Stimulated activated CD8-positive, alpha-beta memory T cell treated with anti-CD3 and anti-CD28 coated beads, Interleukin-15, amount 100 ng/mL, for 48 hours (primary cell): Measurements from ENCODE around the gene ZNF358.
A peak's percentile ranks its signal among the peaks of the same experiment; 100 is the strongest.

ENCODE experiments used
- DNase-seq, 2 donors: peaks; one replicate each; pipeline ENCODE4 v3.0.0-alpha.2; 2020; ENCODE audit warnings: low read depth in 2 of 2

Gene ZNF358

GRCh38 chr19:7489609-7490044, 26.3 kb upstream of the ZNF358 start:
- no peak for DNase-seq

GRCh38 chr19:7492142-7492541, 23.8 kb upstream of the ZNF358 start:
- peak; percentile 40 to 58 for DNase-seq

- DNase-seq = no peak
These were observed 23.3 kb upstream of the ZNF358 start for GRCh38 chr19:7492558-7492957.

- DNase-seq = no peak
These were observed 21.3 kb upstream of the ZNF358 start for GRCh38 chr19:7494416-7495098.

- no peak for DNase-seq
These were observed 18.6 kb upstream of the ZNF358 start for GRCh38 chr19:7497292-7497691.

GRCh38 chr19:7500811-7501450, 15.0 kb upstream of the ZNF358 start:
- peak; percentile 42 to 52 for DNase-seq

- DNase-seq = no peak
These were observed 13.4 kb upstream of the ZNF358 start for GRCh38 chr19:7502552-7502951.

GRCh38 chr19:7504684-7505083, 11.2 kb upstream of the ZNF358 start:
- no peak for DNase-seq

- DNase-seq = no peak
These were observed 10.6 kb upstream of the ZNF358 start for GRCh38 chr19:7505288-7505681.

GRCh38 chr19:7505682-7506384, 10.1 kb upstream of the ZNF358 start:
- no peak for DNase-seq

- DNase-seq = peak; percentile 48 to 60
These were observed 9.2 kb upstream of the ZNF358 start for GRCh38 chr19:7506385-7507328.

- no peak for DNase-seq
These were observed 8.0 kb upstream of the ZNF358 start for GRCh38 chr19:7507884-7508283.

GRCh38 chr19:7509625-7510024, 6.3 kb upstream of the ZNF358 start:
- no peak for DNase-seq

GRCh38 chr19:7512400-7512851, 3.5 kb upstream of the ZNF358 start:
- no peak for DNase-seq

GRCh38 chr19:7513809-7514642, 1.9 kb upstream of the ZNF358 start:
- DNase-seq = no peak

- DNase-seq = no peak
These were observed 726 bp upstream of the ZNF358 start for GRCh38 chr19:7515110-7515644.

- DNase-seq = no peak
These were observed 430 bp downstream of the ZNF358 start for GRCh38 chr19:7516333-7516732.

GRCh38 chr19:7516878-7517277, 975 bp downstream of the ZNF358 start:
- no peak for DNase-seq

GRCh38 chr19:7519361-7520130, 3.6 kb downstream of the ZNF358 start:
- DNase-seq = no peak
